ENCODE measurements around the gene SCN1B.

DNA sequence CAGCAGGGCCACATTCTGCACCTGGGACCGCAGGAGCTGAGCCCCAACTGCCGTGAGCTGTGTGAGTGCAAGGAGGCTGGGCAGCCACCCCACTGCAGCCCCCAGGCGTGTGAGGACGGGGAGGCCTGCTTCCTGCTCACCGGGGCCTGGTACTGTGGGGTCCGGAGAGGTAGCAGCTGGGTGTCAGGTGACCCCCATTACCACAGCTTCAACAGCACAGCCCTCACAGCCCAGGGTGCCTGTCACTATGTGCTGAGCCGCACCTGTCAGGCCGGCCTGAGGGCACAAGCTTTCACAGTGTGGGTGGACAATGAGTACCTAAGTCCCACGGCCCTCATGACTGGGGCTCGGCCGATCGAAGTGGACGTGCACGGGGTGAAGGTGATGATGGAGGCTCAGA lies 49.6 kb downstream of the SCN1B start:
- TF ChIP-seq, protein P1, sequence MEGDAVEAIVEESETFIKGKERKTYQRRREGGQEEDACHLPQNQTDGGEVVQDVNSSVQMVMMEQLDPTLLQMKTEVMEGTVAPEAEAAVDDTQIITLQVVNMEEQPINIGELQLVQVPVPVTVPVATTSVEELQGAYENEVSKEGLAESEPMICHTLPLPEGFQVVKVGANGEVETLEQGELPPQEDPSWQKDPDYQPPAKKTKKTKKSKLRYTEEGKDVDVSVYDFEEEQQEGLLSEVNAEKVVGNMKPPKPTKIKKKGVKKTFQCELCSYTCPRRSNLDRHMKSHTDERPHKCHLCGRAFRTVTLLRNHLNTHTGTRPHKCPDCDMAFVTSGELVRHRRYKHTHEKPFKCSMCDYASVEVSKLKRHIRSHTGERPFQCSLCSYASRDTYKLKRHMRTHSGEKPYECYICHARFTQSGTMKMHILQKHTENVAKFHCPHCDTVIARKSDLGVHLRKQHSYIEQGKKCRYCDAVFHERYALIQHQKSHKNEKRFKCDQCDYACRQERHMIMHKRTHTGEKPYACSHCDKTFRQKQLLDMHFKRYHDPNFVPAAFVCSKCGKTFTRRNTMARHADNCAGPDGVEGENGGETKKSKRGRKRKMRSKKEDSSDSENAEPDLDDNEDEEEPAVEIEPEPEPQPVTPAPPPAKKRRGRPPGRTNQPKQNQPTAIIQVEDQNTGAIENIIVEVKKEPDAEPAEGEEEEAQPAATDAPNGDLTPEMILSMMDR (IDR thresholded peaks at IDR 0.05) = no peak
- TF ChIP-seq POLR2A (IDR thresholded peaks at IDR 0.05) = no peak
- TF ChIP-seq EP300 (IDR thresholded peaks at IDR 0.05) = no peak
